Loucy (cell line): ENCODE data around the gene GHRHR.

Experiments
- EZH2phosphoT487 ChIP-seq: fragments of 200-600 bp; IDR thresholded peaks from 2 replicates; pipeline ENCODE4 v1.6.1; 2018; ENCODE audit warnings: antibody characterized with exemption, mild to moderate bottlenecking, moderate library complexity, borderline replicate concordance
- TF ChIP-seq, protein P1 (sequence below): fragments of 200-600 bp; sonication (generic); conservative IDR thresholded peaks from 2 replicates; pipeline ENCODE4 v1.5.1; 2014; ENCODE audit warnings: mild to moderate bottlenecking, antibody characterized with exemption, low read length

DNA sequence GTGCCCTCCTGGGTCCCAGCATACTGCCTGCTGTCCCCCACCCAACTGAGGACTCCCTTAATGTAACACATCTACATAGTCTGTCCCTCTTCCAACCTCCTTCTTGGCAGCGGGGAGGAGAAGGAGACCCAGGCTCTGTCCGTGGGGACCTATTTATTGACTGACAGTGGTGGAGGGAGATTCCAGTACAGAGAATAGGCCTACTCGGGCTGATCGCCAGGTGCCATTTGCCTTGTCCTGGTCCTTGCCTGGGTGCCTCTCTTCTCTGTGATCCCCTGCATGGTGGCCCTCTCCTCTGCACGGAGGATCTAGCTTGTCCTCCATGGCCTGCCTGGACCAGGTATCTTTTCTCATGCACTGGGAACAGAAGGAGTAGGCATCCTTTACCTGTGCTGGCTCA, 17.0 kb downstream of the GHRHR start:
- TF ChIP-seq, protein P1, sequence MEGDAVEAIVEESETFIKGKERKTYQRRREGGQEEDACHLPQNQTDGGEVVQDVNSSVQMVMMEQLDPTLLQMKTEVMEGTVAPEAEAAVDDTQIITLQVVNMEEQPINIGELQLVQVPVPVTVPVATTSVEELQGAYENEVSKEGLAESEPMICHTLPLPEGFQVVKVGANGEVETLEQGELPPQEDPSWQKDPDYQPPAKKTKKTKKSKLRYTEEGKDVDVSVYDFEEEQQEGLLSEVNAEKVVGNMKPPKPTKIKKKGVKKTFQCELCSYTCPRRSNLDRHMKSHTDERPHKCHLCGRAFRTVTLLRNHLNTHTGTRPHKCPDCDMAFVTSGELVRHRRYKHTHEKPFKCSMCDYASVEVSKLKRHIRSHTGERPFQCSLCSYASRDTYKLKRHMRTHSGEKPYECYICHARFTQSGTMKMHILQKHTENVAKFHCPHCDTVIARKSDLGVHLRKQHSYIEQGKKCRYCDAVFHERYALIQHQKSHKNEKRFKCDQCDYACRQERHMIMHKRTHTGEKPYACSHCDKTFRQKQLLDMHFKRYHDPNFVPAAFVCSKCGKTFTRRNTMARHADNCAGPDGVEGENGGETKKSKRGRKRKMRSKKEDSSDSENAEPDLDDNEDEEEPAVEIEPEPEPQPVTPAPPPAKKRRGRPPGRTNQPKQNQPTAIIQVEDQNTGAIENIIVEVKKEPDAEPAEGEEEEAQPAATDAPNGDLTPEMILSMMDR, result no peak
- no peak for TF ChIP-seq EZH2phosphoT487
